Esophagus (tissue), 2 donors: ENCODE results near the gene COMMD10. TPM values are rescaled to one million over a fixed set of nuclear protein-coding genes. Genes with fewer than 3 reads are reported as not detected.
"Not testable (repeated sequence)": the region's sequence is repeated elsewhere in the genome, so short reads cannot be mapped to it uniquely, and the experiment has no call there.

Experiments used
- H3K27ac ChIP-seq, 2 donors: one replicate each; pipeline ENCODE4 v1.5.1; 2013; ENCODE audit warnings: low read depth in 2 of 2, mild to moderate bottlenecking in 2 of 2, inconsistent platforms in 1 of 2, low read length in 1 of 2, moderate library complexity in 1 of 2
- H3K27me3 ChIP-seq, 2 donors: one replicate each; pipeline ENCODE4 v1.6.1; 2013; ENCODE audit warnings: low read length in 2 of 2, control low read depth in 1 of 2, mild to moderate bottlenecking in 1 of 2; ENCODE audit not compliant: insufficient read depth in 2 of 2, control insufficient read depth in 1 of 2
- H3K36me3 ChIP-seq, 2 donors: one replicate each; pipeline ENCODE4 v1.6.1; 2013; ENCODE audit warnings: low read length in 1 of 2; ENCODE audit not compliant: control insufficient read depth in 2 of 2, insufficient read depth in 2 of 2
- H3K4me1 ChIP-seq, 2 donors: one replicate each; pipeline ENCODE4 v1.6.1; 2013; ENCODE audit warnings: low read length in 1 of 2; ENCODE audit not compliant: control insufficient read depth in 2 of 2, insufficient read depth in 2 of 2
- H3K4me3 ChIP-seq, 2 donors: one replicate each; pipeline ENCODE4 v1.5.1; 2013; ENCODE audit warnings: low read length in 2 of 2, mild to moderate bottlenecking in 2 of 2, low read depth in 1 of 2, moderate library complexity in 1 of 2
- H3K9me3 ChIP-seq, 2 donors: one replicate each; pipeline ENCODE4 v1.6.1; 2013; ENCODE audit warnings: mild to moderate bottlenecking in 2 of 2, low read depth in 1 of 2, low read length in 1 of 2, moderate library complexity in 1 of 2; ENCODE audit not compliant: control insufficient read depth in 2 of 2, insufficient read depth in 1 of 2
- WGBS, 2 donors: extraction: QIAGEN DNeasy Blood & Tissue Kit; methylation state at CpG; one replicate each; pipeline ENCODE4 v1.1.7; 2013; 5-methylcytosine and 5-hydroxymethylcytosine counted together
- polyA plus RNA-seq, 2 donors: library from polyadenylated mRNA; stranded (reverse); fragments of 200-250 nt; gene quantifications; one replicate each; pipeline ENCODE4 v1.2.3, GENCODE V29; 2013
- donor health status: healthy with polysubstance abuse.
- donor health status: Bipolar disorder and iron deficiency.

The COMMD10 gene
- polyA plus RNA-seq, 2 donors: 13.2 to 19.8 TPM

DNA sequence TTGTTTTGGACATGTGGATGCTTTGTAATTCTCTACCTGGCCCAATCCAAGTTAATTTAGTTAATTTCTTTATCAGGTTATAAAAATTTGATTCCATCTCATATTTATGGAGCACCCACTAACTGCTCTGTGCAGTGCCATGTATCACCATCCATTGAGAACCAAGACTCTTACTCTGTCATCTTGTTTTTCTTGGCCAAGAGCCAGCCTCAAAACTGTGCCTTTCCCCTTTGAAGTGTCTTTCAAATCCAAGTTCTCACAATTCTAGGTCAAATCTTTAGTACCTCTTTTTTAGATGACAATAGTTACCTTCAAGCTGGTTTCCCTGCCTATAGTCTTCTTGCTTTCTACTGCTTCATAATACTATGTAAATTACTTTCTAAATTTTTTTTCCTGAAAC is 3.2 kb downstream of the COMMD10 start:
- no peaks in the 10 kb centered on the region for H3K9me3 ChIP-seq
- no peak overlapping the region for H3K4me3 ChIP-seq
- no peak overlapping the region for H3K27ac ChIP-seq
- H3K4me1 ChIP-seq: peaks cover 0 to 6% of the 10 kb centered on the region in 2 donors
- no peaks in the 10 kb centered on the region for H3K36me3 ChIP-seq
- H3K27me3 ChIP-seq: no peaks in the 10 kb centered on the region

DNA sequence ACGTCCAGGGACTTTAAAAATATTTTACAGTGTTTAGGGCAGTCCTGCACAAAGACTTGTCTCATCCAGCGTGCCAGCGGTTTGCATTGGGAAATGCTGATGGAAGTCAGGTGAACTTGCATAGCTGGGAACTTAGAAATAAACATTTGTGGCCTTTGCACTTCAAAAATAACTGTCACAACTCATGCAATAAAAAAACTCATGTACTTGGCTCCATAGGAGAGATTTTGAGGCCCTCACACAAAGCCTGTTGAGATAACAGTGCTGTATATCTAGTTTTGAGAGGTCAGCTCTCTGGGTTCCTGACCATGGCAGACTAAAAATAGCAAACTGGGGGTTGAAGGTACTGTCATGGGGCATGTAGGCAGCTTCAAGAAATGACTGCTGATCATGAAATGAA is 5.5 kb downstream of the COMMD10 start:
- H3K9me3 ChIP-seq: no peaks in the 10 kb centered on the region
- H3K27me3 ChIP-seq: no peaks in the 10 kb centered on the region
- H3K4me3 ChIP-seq: no peak overlapping the region
- H3K36me3 ChIP-seq: peaks cover 0 to 2% of the 10 kb centered on the region in 2 donors
- WGBS, 2 donors: 92 to 94% methylated on average over 3 of the region's 3 CpGs
- no peak overlapping the region for H3K27ac ChIP-seq
- H3K4me1 ChIP-seq: no peaks in the 10 kb centered on the region

DNA sequence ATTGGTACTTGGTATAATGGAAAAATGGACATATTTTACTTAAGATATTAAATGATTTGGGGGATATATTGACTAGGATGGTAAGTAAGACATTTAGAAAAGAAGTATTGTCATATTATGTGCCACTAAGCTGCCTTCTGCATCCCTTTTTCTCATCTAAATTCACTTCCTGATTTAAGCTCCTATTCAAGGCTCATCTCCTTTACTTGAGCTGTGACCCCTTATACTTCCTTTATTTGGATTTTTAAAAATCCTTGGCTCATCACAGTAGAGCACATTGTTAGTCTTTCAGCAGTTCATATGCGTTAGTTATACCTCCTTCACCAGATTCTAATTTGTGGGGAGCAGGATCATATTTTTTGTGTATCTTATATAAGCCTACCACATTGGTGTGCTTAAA is 6.6 kb downstream of the COMMD10 start:
- H3K27me3 ChIP-seq: no peaks in the 10 kb centered on the region
- H3K9me3 ChIP-seq: no peaks in the 10 kb centered on the region
- H3K4me1 ChIP-seq: no peaks in the 10 kb centered on the region
- no peak overlapping the region for H3K27ac ChIP-seq
- peaks cover 0 to 2% of the 10 kb centered on the region in 2 donors for H3K36me3 ChIP-seq
- WGBS, 2 donors: 0 to 35% methylated on average over 1 of the region's 1 CpG
- no peak overlapping the region for H3K4me3 ChIP-seq

DNA sequence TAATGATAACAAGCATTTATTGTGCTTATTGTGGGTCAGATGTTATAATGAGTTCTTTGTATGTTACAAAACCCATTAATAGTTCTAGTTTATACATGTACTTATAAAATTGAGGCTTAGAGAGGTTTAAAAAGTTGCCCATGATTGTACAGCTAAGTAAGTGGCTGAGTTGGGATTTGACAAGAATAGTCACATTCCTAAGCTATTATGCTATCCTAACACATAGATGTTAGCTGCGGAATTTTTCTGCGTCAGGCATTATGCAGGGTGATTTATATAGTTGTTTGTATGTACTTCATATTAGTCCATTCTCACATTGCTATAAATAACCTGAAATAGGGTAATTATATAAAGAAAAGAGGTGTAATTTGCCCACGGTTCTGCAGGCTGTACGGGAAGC is 12.5 kb downstream of the COMMD10 start:
- no peaks in the 10 kb centered on the region for H3K4me1 ChIP-seq
- no peaks in the 10 kb centered on the region for H3K27me3 ChIP-seq
- no peaks in the 10 kb centered on the region for H3K9me3 ChIP-seq
- 83 to 88% methylated on average over 4 of the region's 4 CpGs for WGBS, 2 donors
- peaks cover 0 to 2% of the 10 kb centered on the region in 2 donors for H3K36me3 ChIP-seq
- no peak overlapping the region for H3K4me3 ChIP-seq
- peak overlapping the region in 1 of 2 donors; percentile 21 for H3K27ac ChIP-seq

DNA sequence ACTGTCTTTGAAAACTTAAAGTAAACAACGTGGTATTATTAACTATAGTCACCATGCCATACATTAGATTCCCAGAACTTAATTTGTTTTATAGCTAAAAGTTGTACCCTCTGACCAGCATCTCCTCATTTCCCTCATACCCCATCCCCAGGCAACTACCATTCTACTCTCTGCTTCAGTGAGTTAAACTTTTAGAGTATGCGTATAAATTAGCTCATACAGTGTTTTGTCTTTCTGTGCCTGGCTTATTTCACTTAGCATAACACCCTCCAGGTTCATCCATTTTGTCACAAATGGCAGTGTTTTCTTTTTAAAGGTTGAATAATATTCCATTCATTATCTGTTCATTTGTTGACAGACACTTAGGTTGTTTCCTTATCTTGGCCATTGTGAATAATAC is 14.2 kb downstream of the COMMD10 start:
- H3K9me3 ChIP-seq: no peaks in the 10 kb centered on the region
- peaks cover 0 to 2% of the 10 kb centered on the region in 2 donors for H3K36me3 ChIP-seq
- no peaks in the 10 kb centered on the region for H3K4me1 ChIP-seq
- no peak overlapping the region for H3K4me3 ChIP-seq
- 77 to 92% methylated on average over 2 of the region's 2 CpGs for WGBS, 2 donors
- H3K27me3 ChIP-seq: no peaks in the 10 kb centered on the region
- no peak overlapping the region for H3K27ac ChIP-seq

DNA sequence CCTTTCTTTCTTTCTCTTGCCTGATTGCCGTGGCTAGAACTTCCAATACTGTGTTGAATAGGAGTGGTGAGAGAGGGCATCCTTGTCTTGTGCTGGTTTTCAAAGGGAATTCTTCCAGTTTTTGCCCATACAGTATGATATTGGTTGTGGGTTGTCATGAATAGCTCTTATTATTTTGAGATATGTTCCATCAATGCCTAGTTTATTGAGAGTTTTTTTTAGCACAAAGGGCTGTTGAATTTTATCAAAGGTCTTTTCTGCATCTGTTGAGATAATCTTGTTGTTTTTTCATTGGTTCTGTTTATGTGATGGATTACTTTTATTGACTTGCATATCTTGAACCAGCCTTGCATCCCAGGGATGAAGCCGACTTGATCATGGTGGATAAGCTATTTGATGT is 20.1 kb downstream of the COMMD10 start:
- not testable (repeated sequence) for H3K4me1 ChIP-seq, H3K27me3 ChIP-seq, H3K27ac ChIP-seq, H3K9me3 ChIP-seq, H3K36me3 ChIP-seq, H3K4me3 ChIP-seq
- 97 to 98% methylated on average over 2 of the region's 2 CpGs for WGBS, 2 donors

DNA sequence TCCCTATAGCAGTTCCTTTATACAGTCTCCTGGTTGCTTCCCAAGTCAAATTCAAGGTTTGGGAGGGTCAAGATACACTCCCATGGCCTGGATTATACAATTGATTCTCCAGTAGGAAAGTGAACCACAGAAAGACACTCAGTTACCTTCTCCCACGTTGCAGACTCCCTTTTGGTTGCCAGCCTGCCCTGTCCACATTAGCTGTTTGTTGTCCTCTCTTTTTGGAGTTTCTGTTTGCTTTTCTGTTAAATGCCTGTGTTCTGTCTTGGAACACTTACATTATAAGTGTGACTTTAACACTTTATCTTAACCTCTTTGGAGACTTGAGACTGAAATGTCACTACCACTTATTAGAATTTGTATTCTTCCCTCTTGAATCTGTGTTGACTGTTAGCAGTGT is 30.3 kb downstream of the COMMD10 start:
- WGBS, 2 donors: 55 to 69% methylated on average over 1 of the region's 1 CpG
- Histone ChIP-seq H3K27ac (no peak overlapping the region), H3K4me1 (no peaks in the 10 kb centered on the region), H3K36me3 (no peaks in the 10 kb centered on the region), H3K27me3 (no peaks in the 10 kb centered on the region), H3K9me3 (no peaks in the 10 kb centered on the region), H3K4me3 (no peak overlapping the region)

DNA sequence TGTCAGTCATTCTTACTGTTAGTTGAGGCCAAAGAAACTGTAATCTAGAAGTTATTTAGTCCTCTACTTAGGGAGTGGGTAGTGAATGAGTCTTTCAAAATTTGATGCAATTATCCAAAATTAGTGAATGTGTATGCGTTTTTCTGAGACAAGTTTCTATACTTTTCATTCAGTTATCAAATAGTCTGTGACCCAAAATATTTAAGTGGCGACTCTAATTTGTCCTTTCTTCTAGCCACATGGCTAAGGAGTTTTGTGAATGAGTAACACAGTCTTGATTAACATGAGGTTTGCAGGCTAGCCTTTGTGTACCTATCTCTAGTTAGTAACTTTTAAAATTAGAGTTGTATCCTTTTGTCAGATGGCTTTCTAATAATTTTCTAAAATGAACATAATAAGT is 45.6 kb downstream of the COMMD10 start:
- 45 to 48% methylated on average over 2 of the region's 2 CpGs for WGBS, 2 donors
- Histone ChIP-seq H3K27ac (no peak overlapping the region), H3K4me3 (no peak overlapping the region), H3K9me3 (no peaks in the 10 kb centered on the region), H3K36me3 (no peaks in the 10 kb centered on the region), H3K27me3 (no peaks in the 10 kb centered on the region), H3K4me1 (no peaks in the 10 kb centered on the region)

DNA sequence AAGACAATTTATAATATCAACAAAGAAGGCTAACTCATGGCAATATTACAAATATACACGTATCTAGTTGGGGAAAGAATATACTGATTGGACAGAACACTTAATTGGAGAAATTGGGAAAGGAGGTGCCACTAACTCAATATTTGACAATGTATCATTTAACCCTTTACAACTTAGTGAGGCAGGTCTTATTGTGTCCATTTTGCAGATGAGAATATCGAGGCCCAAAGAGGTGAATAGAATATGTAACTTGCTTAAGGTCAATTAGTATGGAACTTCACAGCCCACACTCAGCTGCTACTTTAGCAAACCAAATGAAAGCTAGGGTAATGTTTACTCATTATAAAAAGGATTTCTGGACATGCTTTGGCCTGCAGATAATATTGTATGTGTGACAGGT is 46.2 kb downstream of the COMMD10 start:
- Histone ChIP-seq H3K36me3 (no peaks in the 10 kb centered on the region), H3K9me3 (no peaks in the 10 kb centered on the region), H3K27ac (no peak overlapping the region), H3K4me1 (no peaks in the 10 kb centered on the region), H3K4me3 (no peak overlapping the region), H3K27me3 (no peaks in the 10 kb centered on the region)
- 85 to 91% methylated on average over 2 of the region's 2 CpGs for whole genome bisulfite sequencing, 2 donors

DNA sequence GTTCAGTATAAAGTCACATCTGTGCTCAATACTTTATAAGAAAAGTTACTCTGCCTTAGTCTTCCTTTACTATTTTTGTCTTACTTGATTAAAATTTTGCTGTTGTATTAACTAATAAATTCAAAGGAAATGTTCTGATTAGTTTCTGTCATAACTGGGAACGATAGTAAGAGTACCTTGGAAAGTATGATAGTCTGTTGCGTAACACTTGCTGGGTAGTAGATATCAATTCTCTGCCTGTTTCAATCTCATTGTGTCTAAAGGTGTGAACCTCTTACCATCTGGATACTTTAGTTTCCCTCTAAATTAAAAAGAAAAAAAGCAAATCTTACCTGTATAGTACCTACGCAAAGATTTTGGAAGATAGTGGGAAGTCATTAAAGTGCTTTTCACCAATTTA is 48.5 kb downstream of the COMMD10 start:
- 84 to 88% methylated on average over 3 of the region's 3 CpGs for WGBS, 2 donors

More for the DNA sequence above, 48.5 kb downstream of the COMMD10 start:
- Histone ChIP-seq H3K27me3 (no peaks in the 10 kb centered on the region), H3K4me3 (no peak overlapping the region), H3K27ac (no peak overlapping the region), H3K36me3 (no peaks in the 10 kb centered on the region), H3K9me3 (no peaks in the 10 kb centered on the region), H3K4me1 (no peaks in the 10 kb centered on the region)
